Activated CD8-positive, alpha-beta T cell treated with anti-CD3 and anti-CD28 coated beads for 36 hours (primary cell): ENCODE results near the gene NPDC1. TPM values are rescaled to one million over a fixed set of nuclear protein-coding genes. Genes with fewer than 3 reads are reported as not detected.

ENCODE experiments used
- ATAC-seq: fragments of 200-7000 bp; cut with Tn5 transposase; one replicate; pipeline ENCODE4 v1.10.0; 2021; ENCODE audit warnings: mild to moderate bottlenecking, moderate library complexity
- CTCF ChIA-PET: fragments of 350-600 bp; sonication (Branson Sonifier 250); formaldehyde crosslinking; loops from one replicate; lab custom pipeline; 2021; ENCODE audit warnings: antibody characterized with exemption; lab: Charles Lee
- POLR2A ChIA-PET: fragments of 350-600 bp; sonication (Branson Sonifier 250); formaldehyde crosslinking; loops from one replicate; lab custom pipeline; 2021; ENCODE audit warnings: antibody characterized with exemption; lab: Charles Lee
- DNase-seq: peaks from one replicate; pipeline ENCODE4 v3.0.0-alpha.2; 2020
- H3K27ac Mint-ChIP-seq: one replicate; pipeline ENCODE4 v1.8.0; 2021; ENCODE audit warnings: mild to moderate bottlenecking, mixed read lengths
- H3K27me3 Mint-ChIP-seq: one replicate; pipeline ENCODE4 v1.8.0; 2021; ENCODE audit warnings: mixed read lengths
- H3K36me3 Mint-ChIP-seq: one replicate; pipeline ENCODE4 v1.8.0; 2021; ENCODE audit warnings: low read depth, mixed read lengths
- H3K4me1 Mint-ChIP-seq: one replicate; pipeline ENCODE4 v1.8.0; 2021; ENCODE audit warnings: low read depth, mixed read lengths
- H3K4me3 Mint-ChIP-seq: one replicate; pipeline ENCODE4 v1.8.0; 2021; ENCODE audit warnings: mild to moderate bottlenecking, moderate library complexity, mixed read lengths
- H3K9me3 Mint-ChIP-seq: one replicate; pipeline ENCODE4 v1.8.0; 2021; ENCODE audit warnings: mixed read lengths
- CTCF ChIP-seq: fragments of 200-600 bp; IDR thresholded peaks from one replicate; pipeline ENCODE4 v1.8.0; 2022; ENCODE audit warnings: antibody characterized with exemption, mild to moderate bottlenecking
- intact Hi-C: fragments of 100-400 bp; cut with micrococcal nuclease; formaldehyde crosslinking; loops from one replicate; pipeline ENCODE4 v1.10.0; 2022
- total RNA-seq, 2 experiments: library from RNA; stranded (reverse); gene quantifications; one replicate each; pipeline ENCODE4 v1.2.3, GENCODE V29; 2021

NPDC1 gene
- total RNA-seq, 2 experiments from 2014 or later, result 18.2 to 21.2 TPM

DNA sequence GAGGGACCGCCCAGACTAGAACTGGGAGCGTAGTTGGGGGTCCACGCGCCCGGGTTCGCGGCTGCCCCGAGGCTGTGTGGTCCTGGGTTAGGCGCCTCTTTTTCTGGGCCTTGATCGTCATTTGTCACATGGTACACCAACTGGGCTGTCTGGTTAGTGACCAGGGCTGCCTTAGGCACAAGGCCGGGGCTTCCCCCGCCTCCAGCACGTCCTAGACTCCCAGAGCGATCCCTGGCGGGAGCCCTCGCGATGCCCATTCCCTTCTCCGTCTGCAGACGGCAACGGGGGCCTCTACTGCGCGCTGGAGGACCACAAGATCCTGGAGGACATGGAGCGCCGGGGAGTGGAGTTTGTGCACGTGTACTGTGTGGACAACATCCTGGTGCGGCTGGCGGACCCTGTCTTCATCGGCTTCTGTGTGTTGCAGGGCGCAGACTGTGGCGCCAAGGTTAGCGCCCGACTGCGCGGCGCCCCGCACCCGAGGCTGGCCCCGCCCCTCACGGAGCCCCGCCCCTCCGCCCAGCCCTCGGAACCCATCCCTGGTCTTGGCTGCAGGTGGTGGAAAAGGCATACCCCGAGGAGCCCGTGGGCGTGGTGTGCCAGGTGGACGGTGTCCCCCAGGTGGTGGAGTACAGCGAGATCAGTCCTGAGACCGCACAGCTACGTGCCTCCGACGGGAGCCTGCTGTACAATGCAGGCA, 32.9 kb upstream of the NPDC1 start:
- ChIA-PET POLR2A (interaction anchor here (1.3 to 1.5 kb wide), 2 partner anchors 8 kb away, joined by 3 read pairs; partner anchors contain the start of gene MAN1B1), CTCF (interaction anchor here (0.8 kb wide), 2 partner anchors 8 to 11 kb away, joined by 3 to 4 read pairs; partner anchors contain the start of gene SAPCD2)
- DNase-seq (no peak), ATAC-seq (no peak)
- intact Hi-C loops, result no loop called here
- Mint-ChIP-seq H3K4me3 (peak overlapping the region; percentile 79), H3K36me3 (peaks cover 19% of the 10 kb centered on the region), H3K9me3 (no peaks in the 10 kb centered on the region), H3K27ac (no peak overlapping the region), H3K4me1 (peaks cover 13% of the 10 kb centered on the region), H3K27me3 (no peaks in the 10 kb centered on the region)
- no peak for TF ChIP-seq CTCF

DNA sequence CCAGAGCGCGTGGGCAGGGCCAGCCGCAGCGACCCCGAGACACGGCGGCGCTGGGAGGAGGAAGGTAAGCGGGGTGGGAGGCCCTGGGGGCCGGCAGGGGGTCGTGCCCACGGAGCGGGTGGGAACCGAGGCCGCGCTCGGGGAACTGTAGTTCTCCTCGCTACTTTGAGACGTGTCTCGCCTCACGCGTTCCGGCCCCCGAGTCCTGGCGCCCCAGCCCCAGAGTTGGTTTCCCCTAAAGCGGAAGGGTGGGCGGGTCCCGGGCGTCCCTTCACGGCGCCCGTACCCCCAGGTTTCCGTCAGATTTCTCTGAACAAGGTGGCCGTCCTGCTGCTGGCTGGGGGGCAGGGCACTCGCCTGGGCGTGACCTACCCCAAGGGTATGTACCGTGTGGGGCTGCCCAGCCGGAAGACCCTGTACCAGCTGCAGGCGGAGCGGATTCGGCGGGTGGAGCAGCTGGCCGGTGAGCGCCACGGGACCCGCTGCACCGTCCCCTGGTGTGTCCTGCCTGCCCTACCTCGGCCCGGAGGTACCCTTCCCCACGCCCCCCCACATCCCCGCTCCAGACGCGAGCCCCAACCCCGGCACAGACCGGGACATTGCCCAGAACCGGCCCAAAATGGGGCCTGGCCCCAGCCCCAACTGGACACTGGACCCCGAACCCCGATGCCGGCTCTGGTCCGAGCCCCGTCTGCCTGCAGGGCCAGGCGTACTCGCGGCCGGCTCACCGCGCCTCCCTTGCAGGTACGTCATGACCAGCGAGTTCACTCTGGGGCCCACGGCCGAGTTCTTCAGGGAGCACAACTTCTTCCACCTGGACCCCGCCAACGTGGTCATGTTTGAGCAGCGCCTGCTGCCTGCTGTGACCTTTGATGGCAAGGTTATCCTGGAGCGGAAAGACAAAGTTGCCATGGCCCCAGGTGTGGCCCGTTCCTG, 32.0 kb upstream of the NPDC1 start:
- Mint-ChIP-seq H3K36me3 (peaks cover 18% of the 10 kb centered on the region), H3K9me3 (no peaks in the 10 kb centered on the region), H3K4me3 (peak overlapping the region; percentile 79), H3K27ac (peak overlapping the region; percentile 71), H3K27me3 (no peaks in the 10 kb centered on the region), H3K4me1 (peaks cover 7% of the 10 kb centered on the region)
- ChIA-PET CTCF (interaction anchor here (1.1 to 2.4 kb wide), 5 partner anchors 11 to 49 kb away, joined by 4 to 18 read pairs (median 7); partner anchors contain the start of gene NPDC1), POLR2A (interaction anchor here (1.0 to 1.5 kb wide), 3 partner anchors 9 to 163 kb away, joined by 3 read pairs; partner anchors contain the start of genes MAN1B1 and TUBB4B)
- no peak for TF ChIP-seq CTCF
- ATAC-seq (peak; percentile 71), DNase-seq (peak; percentile 85)
- intact Hi-C loops, result no loop called here

DNA sequence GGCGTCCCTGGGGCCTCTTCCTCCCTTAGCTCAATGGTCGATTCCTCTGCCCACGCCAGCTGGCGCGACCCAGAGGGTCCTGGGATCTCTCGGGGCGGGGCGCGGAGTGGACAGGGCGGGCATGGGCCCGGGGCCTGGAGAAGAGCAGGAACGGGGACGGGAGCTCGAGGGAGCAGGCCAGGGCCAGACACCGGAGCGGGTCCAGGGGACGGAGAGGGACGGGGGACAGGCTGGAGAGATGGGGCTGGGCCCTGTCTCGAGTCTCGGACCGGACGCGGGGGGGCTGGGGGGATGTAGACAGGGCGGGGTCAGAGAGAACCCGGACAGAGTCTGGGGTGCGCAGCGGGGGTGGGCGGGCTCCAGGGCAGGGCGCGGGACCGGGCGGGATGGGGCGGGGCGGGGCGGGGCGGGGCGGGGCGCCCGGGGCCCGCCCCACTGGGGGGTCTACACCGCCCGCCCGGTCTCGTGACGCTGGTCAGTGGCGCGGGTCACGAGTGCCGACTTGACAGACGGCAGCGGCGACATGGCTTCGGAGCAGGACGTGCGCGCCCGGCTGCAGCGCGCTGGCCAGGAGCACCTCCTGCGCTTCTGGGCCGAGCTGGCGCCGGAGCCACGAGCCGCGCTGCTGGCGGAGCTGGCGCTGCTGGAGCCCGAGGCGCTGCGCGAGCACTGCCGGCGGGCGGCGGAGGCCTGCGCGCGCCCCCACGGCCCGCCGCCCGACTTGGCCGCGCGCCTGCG, 31.2 kb upstream of the NPDC1 start, which contains the start of gene UAP1L1:
Gene UAP1L1, plus strand, starts transcription at position 508 of the 738 bp plus-strand sequence. Its CDS starts 16 bp downstream, at position 524.
- no peak for TF ChIP-seq CTCF
- CTCF ChIA-PET, result interaction anchor here (0.6 to 2.4 kb wide), 9 partner anchors 9 to 48 kb away, joined by 3 to 18 read pairs (median 5); partner anchors contain the start of genes ENTPD2 and NPDC1
- no peaks in the 10 kb centered on the region for H3K27me3 Mint-ChIP-seq
- ATAC-seq (peak; percentile 75), DNase-seq (peak; percentile 77)
- H3K36me3 Mint-ChIP-seq, result peaks cover 16% of the 10 kb centered on the region
- peak within 1 kb of the TSS; percentile 71 for H3K27ac Mint-ChIP-seq
- peak within 1 kb of the TSS; percentile 79 for H3K4me3 Mint-ChIP-seq
- no peaks in the 10 kb centered on the region for H3K9me3 Mint-ChIP-seq
- H3K4me1 Mint-ChIP-seq, result peaks cover 7% of the 10 kb centered on the region
- POLR2A ChIA-PET, result interaction anchor here (0.6 to 1.6 kb wide), 5 partner anchors 9 to 164 kb away, joined by 3 to 10 read pairs (median 3); partner anchors contain the start of genes MAN1B1 and TUBB4B
- intact Hi-C loops, result no loop called here

- POLR2A ChIA-PET, result interaction anchor here (0.6 to 1.6 kb wide), 3 partner anchors 9 to 19 kb away, joined by 3 to 10 read pairs (median 3); partner anchors contain the start of gene MAN1B1
- Mint-ChIP-seq H3K27ac (no peak overlapping the region), H3K27me3 (no peaks in the 10 kb centered on the region), H3K36me3 (peaks cover 11% of the 10 kb centered on the region), H3K4me1 (peaks cover 4% of the 10 kb centered on the region), H3K9me3 (no peaks in the 10 kb centered on the region), H3K4me3 (peak overlapping the region; percentile 66)
- intact Hi-C loops, result no loop called here
- CTCF ChIA-PET, result interaction anchor here (0.6 to 2.4 kb wide), 9 partner anchors 9 to 48 kb away, joined by 3 to 18 read pairs (median 6); partner anchors contain the start of genes ENTPD2 and NPDC1
- ATAC-seq (no peak), DNase-seq (no peak)
- TF ChIP-seq CTCF, result no peak
These were observed 30.6 kb upstream of the NPDC1 start for GRCh38 chr9:137076636-137077009.
